Endothelial cell (in vitro differentiated cells): ENCODE results near the gene UNCX. TPM values are rescaled to one million over a fixed set of nuclear protein-coding genes. Genes with fewer than 3 reads are reported as not detected.
"Not testable (repeated sequence)": the region's sequence is repeated elsewhere in the genome, so short reads cannot be mapped to it uniquely, and the experiment has no call there.

Source experiments
- DNase-seq: peaks from one replicate; pipeline ENCODE4 v3.0.0; 2021; ENCODE audit warnings: low spot score
- H3K27ac Mint-ChIP-seq: one replicate; pipeline ENCODE4 v1.8.0; 2021; ENCODE audit warnings: mixed read lengths, inconsistent platforms; ENCODE audit not compliant: unreplicated experiment
- H3K27me3 Mint-ChIP-seq: one replicate; pipeline ENCODE4 v1.8.0; 2021; ENCODE audit warnings: mild to moderate bottlenecking, moderate library complexity, mixed read lengths, inconsistent platforms; ENCODE audit not compliant: unreplicated experiment
- H3K36me3 Mint-ChIP-seq: one replicate; pipeline ENCODE4 v1.8.0; 2021; ENCODE audit warnings: mild to moderate bottlenecking, low read depth, mixed read lengths, inconsistent platforms; ENCODE audit not compliant: unreplicated experiment
- H3K4me1 Mint-ChIP-seq: one replicate; pipeline ENCODE4 v1.8.0; 2021; ENCODE audit warnings: mild to moderate bottlenecking, mixed read lengths, inconsistent platforms; ENCODE audit not compliant: unreplicated experiment
- H3K4me3 Mint-ChIP-seq: one replicate; pipeline ENCODE4 v1.8.0; 2021; ENCODE audit warnings: mild to moderate bottlenecking, mixed read lengths, inconsistent platforms; ENCODE audit not compliant: unreplicated experiment
- H3K9me3 Mint-ChIP-seq: one replicate; pipeline ENCODE4 v1.8.0; 2021; ENCODE audit warnings: mixed read lengths, inconsistent platforms; ENCODE audit not compliant: unreplicated experiment
- CTCF ChIP-seq: fragments of 200-600 bp; sonication (generic); IDR thresholded peaks from one replicate; pipeline ENCODE4 v1.5.0; 2021; ENCODE audit warnings: antibody characterized with exemption; ENCODE audit not compliant: unreplicated experiment
- total RNA-seq: library from RNA; stranded (reverse); fragmentation: NEBNext Ultra II Directional; extraction: Animal tissue kit (Norgen Biotek cat#: 25700); gene quantifications from one replicate; pipeline ENCODE4 v1.2.1, GENCODE V29; 2021; ENCODE audit not compliant: unreplicated experiment

UNCX gene
- total RNA-seq, 1 donor from 2014 or later, result not detected

GRCh38 chr7:1210321-1210978 is 22.2 kb upstream of the UNCX start:
- H3K4me1 Mint-ChIP-seq, result peaks cover 4% of the 10 kb centered on the region
- H3K4me3 Mint-ChIP-seq, result no peak overlapping the region
- H3K27me3 Mint-ChIP-seq, result no peaks in the 10 kb centered on the region
- H3K36me3 Mint-ChIP-seq, result no peaks in the 10 kb centered on the region
- H3K9me3 Mint-ChIP-seq, result no peaks in the 10 kb centered on the region
- no peak for TF ChIP-seq CTCF
- DNase-seq, result no peak
- no peak overlapping the region for H3K27ac Mint-ChIP-seq

GRCh38 chr7:1210979-1211608 is 21.6 kb upstream of the UNCX start:
- H3K9me3 Mint-ChIP-seq, result no peaks in the 10 kb centered on the region
- no peak overlapping the region for H3K4me3 Mint-ChIP-seq
- H3K4me1 Mint-ChIP-seq, result peaks cover 4% of the 10 kb centered on the region
- no peak for DNase-seq
- TF ChIP-seq CTCF, result no peak
- H3K27ac Mint-ChIP-seq, result no peak overlapping the region
- H3K36me3 Mint-ChIP-seq, result no peaks in the 10 kb centered on the region
- no peaks in the 10 kb centered on the region for H3K27me3 Mint-ChIP-seq

- Mint-ChIP-seq H3K36me3 (no peaks in the 10 kb centered on the region), H3K27me3 (no peaks in the 10 kb centered on the region), H3K4me3 (no peak overlapping the region), H3K4me1 (peaks cover 4% of the 10 kb centered on the region), H3K9me3 (no peaks in the 10 kb centered on the region), H3K27ac (no peak overlapping the region)
- DNase-seq, result no peak
- TF ChIP-seq CTCF, result no peak
Observed at GRCh38 chr7:1211611-1212010, 21.1 kb upstream of the UNCX start.

- not testable (repeated sequence) for H3K27ac Mint-ChIP-seq, H3K4me1 Mint-ChIP-seq, H3K9me3 Mint-ChIP-seq, H3K4me3 Mint-ChIP-seq, H3K27me3 Mint-ChIP-seq, DNase-seq, H3K36me3 Mint-ChIP-seq
Observed at GRCh38 chr7:1212025-1212424, 20.6 kb upstream of the UNCX start.

- Mint-ChIP-seq H3K27ac (no peak overlapping the region), H3K4me1 (peaks cover 4% of the 10 kb centered on the region), H3K4me3 (no peak overlapping the region), H3K9me3 (no peaks in the 10 kb centered on the region), H3K36me3 (no peaks in the 10 kb centered on the region), H3K27me3 (no peaks in the 10 kb centered on the region)
- no peak for DNase-seq
- no peak for TF ChIP-seq CTCF
Observed at GRCh38 chr7:1214516-1214915, 18.2 kb upstream of the UNCX start.
